Measurements from ENCODE around the gene AMBRA1.
A peak's percentile ranks its signal among the peaks of the same experiment; 100 is the strongest.

AMBRA1 gene

GRCh38 chr11:46641639-46642038, 47.8 kb upstream of the AMBRA1 start:
- Histone ChIP-seq H3K27me3 (ENCODE audit: insufficient read depth, poor library complexity, severe bottlenecking) (no peaks in the 10 kb centered on the region), H3K4me3 (replicated peaks; ENCODE audit: insufficient read depth, low read length) (no peak overlapping the region), H3K27ac (replicated peaks) (peak overlapping the region; percentile 20; the same call in 1 of the 2 replicates)
- TF ChIP-seq REST (IDR thresholded peaks at IDR 0.05; ENCODE audit: insufficient replicate concordance, low read depth): no peak
- no peak for TF ChIP-seq CTCF (IDR thresholded peaks at IDR 0.05; ENCODE audit: insufficient read depth, low read length)
- TF ChIP-seq GABPA (IDR thresholded peaks at IDR 0.05; ENCODE audit: low read depth): no peak
- TF ChIP-seq POLR2AphosphoS5 (IDR thresholded peaks at IDR 0.05; ENCODE audit: low read depth): no peak
- no peak for TF ChIP-seq SPI1 (IDR thresholded peaks at IDR 0.05; ENCODE audit: borderline replicate concordance, low read depth)
- no peak for DNase-seq (ENCODE audit: low read depth in 1 of 2, low spot score in 1 of 2)

- H3K4me3 ChIP-seq (replicated peaks; ENCODE audit: insufficient read depth, low read length): no peak overlapping the region
- DNase-seq (ENCODE audit: low read depth in 1 of 2, low spot score in 1 of 2): no peak
- peak overlapping the region; percentile 74 for H3K27ac ChIP-seq (replicated peaks)
- no peaks in the 10 kb centered on the region for H3K27me3 ChIP-seq (ENCODE audit: insufficient read depth, poor library complexity, severe bottlenecking)
- TF ChIP-seq REST (IDR thresholded peaks at IDR 0.05; ENCODE audit: insufficient replicate concordance, low read depth) (no peak), SPI1 (IDR thresholded peaks at IDR 0.05; ENCODE audit: borderline replicate concordance, low read depth) (no peak), CTCF (IDR thresholded peaks at IDR 0.05; ENCODE audit: insufficient read depth, low read length) (no peak), GABPA (IDR thresholded peaks at IDR 0.05; ENCODE audit: low read depth) (no peak), POLR2AphosphoS5 (IDR thresholded peaks at IDR 0.05; ENCODE audit: low read depth) (no peak)
Observed at GRCh38 chr11:46640036-46640788, 46.4 kb upstream of the AMBRA1 start.

GRCh38 chr11:46639197-46639839, 45.5 kb upstream of the AMBRA1 start:
- TF ChIP-seq REST (IDR thresholded peaks at IDR 0.05; ENCODE audit: insufficient replicate concordance, low read depth) (no peak), CTCF (IDR thresholded peaks at IDR 0.05; ENCODE audit: insufficient read depth, low read length) (no peak), POLR2AphosphoS5 (IDR thresholded peaks at IDR 0.05; ENCODE audit: low read depth) (peak; percentile 44; the same call in 1 of the 2 replicates), SPI1 (IDR thresholded peaks at IDR 0.05; ENCODE audit: borderline replicate concordance, low read depth) (peak; percentile 37; the same call in 1 of the 2 replicates), GABPA (IDR thresholded peaks at IDR 0.05; ENCODE audit: low read depth) (no peak)
- DNase-seq (ENCODE audit: low read depth in 1 of 2, low spot score in 1 of 2): peak; percentile 45 to 85
- Histone ChIP-seq H3K27ac (replicated peaks) (peak overlapping the region; percentile 74), H3K27me3 (ENCODE audit: insufficient read depth, poor library complexity, severe bottlenecking) (no peaks in the 10 kb centered on the region), H3K4me3 (replicated peaks; ENCODE audit: insufficient read depth, low read length) (no peak overlapping the region)
